PFSK-1 (cell line): ENCODE measurements around the gene TCF12.

ENCODE experiments used
- POLR2AphosphoS5 ChIP-seq: IDR thresholded peaks from 2 replicates; pipeline ENCODE4 v1.6.1; 2012; ENCODE audit warnings: low read depth, mild to moderate bottlenecking, control low read depth, low read length, moderate library complexity
- SIN3A ChIP-seq: IDR thresholded peaks from 2 replicates; pipeline ENCODE4 v1.6.1; 2012; ENCODE audit warnings: mild to moderate bottlenecking, low read length, moderate library complexity, borderline replicate concordance; ENCODE audit not compliant: insufficient read depth
- TAF1 ChIP-seq: IDR thresholded peaks from 2 replicates; pipeline ENCODE4 v1.6.1; 2012; ENCODE audit warnings: low read length, control low read depth, borderline replicate concordance; ENCODE audit not compliant: insufficient read depth

DNA sequence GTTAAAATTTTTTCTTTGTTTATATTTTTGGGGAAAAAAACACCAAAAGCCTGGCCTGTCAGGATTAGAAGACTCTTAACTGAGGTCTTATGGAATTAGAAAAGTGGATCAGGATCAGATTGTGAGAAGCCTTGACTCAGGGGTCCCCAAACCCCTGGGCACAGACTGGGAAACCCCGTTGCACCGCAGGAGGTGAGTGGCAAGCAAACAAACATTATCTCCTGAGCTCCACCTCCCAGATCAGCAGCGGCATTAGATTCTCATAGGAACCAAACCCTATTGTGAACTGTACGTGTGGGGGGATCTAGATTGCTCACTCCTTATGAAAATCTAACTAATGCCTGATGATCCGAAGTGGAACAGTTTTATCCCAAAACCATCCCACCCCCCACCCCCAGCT, 117.2 kb downstream of the TCF12 start:
- TF ChIP-seq SIN3A, result no peak
- TF ChIP-seq TAF1, result no peak
- no peak for TF ChIP-seq POLR2AphosphoS5
